ENCODE data around the gene SEMA6A. TPM values are rescaled to one million over a fixed set of nuclear protein-coding genes. Genes with fewer than 3 reads are reported as not detected.
"Not testable (repeated sequence)": the region's sequence is repeated elsewhere in the genome, so short reads cannot be mapped to it uniquely, and the experiment has no call there.

The SEMA6A gene
- total RNA-seq, 5 donors from 2014 or later (not counting 1 experiment from before 2014, with no cell fraction given) = 0.79 to 0.88 (median 0.79) TPM; not detected in 2

GRCh38 chr5:116523182-116523581, 51.4 kb downstream of the SEMA6A start:
- H3K36me3 Mint-ChIP-seq; ATAC-seq (replicated peaks in 1 of 4); POLR2A ChIA-PET: not testable (repeated sequence)

GRCh38 chr5:116522356-116523136, 52.1 kb downstream of the SEMA6A start:
- Mint-ChIP-seq H3K9me3 (no peaks in the 10 kb centered on the region), H3K27ac (no peak overlapping the region), H3K4me1 (no peaks in the 10 kb centered on the region), H3K36me3 (peaks cover 6% of the 10 kb centered on the region), H3K4me3 (no peak overlapping the region), H3K27me3 (no peaks in the 10 kb centered on the region)
- 77% methylated on average over 5 of the region's 9 CpGs for WGBS (ENCODE audit: insufficient coverage)
- Histone ChIP-seq H3K27me3 (replicated peaks in 1 of 2; ENCODE audit: control insufficient read depth in 2 of 2, extremely low read depth in 1 of 2, insufficient read depth in 2 of 2, low read length in 1 of 2) (no peaks in the 10 kb centered on the region), H3K4me3 (ENCODE audit: control insufficient read depth in 1 of 2, extremely low read depth in 1 of 2, low read length in 1 of 2) (no peak overlapping the region), H3K36me3 (ENCODE audit: control insufficient read depth in 2 of 2, extremely low read depth in 1 of 2, insufficient read depth in 1 of 2, low read length in 1 of 2) (no peaks in the 10 kb centered on the region), H3K27ac (ENCODE audit: low read length) (no peak overlapping the region), H3K9me3 (no peaks in the 10 kb centered on the region), H3K4me1 (ENCODE audit: control insufficient read depth in 1 of 2, extremely low read depth in 1 of 2, insufficient read depth in 2 of 2, low read length in 2 of 2) (no peaks in the 10 kb centered on the region)
- DNase-seq = no peak
- POLR2A ChIA-PET = no interaction called here
- CTCF ChIA-PET = no interaction called here
- no peak for ATAC-seq (replicated peaks in 1 of 4)

More at GRCh38 chr5:116523182-116523581, 51.4 kb downstream of the SEMA6A start:
- H3K27ac Mint-ChIP-seq; H3K27ac ChIP-seq (ENCODE audit: low read length); H3K9me3 Mint-ChIP-seq; H3K27me3 Mint-ChIP-seq; H3K4me3 Mint-ChIP-seq; H3K4me3 ChIP-seq (ENCODE audit: control insufficient read depth in 1 of 2, extremely low read depth in 1 of 2, low read length in 1 of 2); H3K36me3 ChIP-seq (ENCODE audit: control insufficient read depth in 2 of 2, extremely low read depth in 1 of 2, insufficient read depth in 1 of 2, low read length in 1 of 2); H3K4me1 Mint-ChIP-seq; H3K27me3 ChIP-seq (replicated peaks in 1 of 2; ENCODE audit: control insufficient read depth in 2 of 2, extremely low read depth in 1 of 2, insufficient read depth in 2 of 2, low read length in 1 of 2); DNase-seq; H3K4me1 ChIP-seq (ENCODE audit: control insufficient read depth in 1 of 2, extremely low read depth in 1 of 2, insufficient read depth in 2 of 2, low read length in 2 of 2); H3K9me3 ChIP-seq; CTCF ChIA-PET: not testable (repeated sequence)
- WGBS (ENCODE audit: insufficient coverage) = 97% methylated on average over 9 of the region's 11 CpGs

DNA sequence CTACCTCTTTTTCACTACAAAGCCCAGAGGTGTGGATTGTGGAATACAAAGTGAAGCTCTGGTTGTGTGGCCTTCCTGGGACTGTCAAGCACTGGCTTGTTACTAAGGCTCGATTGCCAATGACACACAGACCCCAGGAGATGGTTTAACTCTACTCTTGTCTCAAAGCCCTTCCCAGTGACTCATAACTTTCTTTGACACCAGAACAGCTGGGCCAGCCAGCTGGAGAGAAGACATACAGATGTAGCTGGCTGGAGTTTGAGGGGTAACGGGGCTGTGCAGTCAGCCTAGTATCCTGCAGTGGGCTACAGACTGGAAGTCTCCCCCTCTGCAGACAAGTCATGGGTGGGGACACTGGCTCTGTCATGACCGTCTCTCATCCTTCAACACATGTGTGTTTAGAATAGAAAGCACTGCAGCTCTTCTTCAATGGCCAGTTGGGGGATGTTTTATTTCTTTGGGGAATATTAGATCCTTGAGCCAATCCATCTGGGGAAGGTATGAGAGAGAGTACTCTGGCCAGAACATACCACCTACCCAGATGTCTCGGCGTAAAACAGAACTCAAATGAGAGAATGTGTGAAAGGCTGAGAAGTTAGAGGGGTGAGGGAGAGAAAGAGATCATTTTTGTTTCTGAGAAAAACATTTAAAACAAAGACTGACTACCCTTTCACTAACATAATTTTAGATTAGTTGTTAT, 53.3 kb downstream of the SEMA6A start:
- no peaks in the 10 kb centered on the region for H3K9me3 ChIP-seq
- H3K9me3 Mint-ChIP-seq = no peaks in the 10 kb centered on the region
- H3K27me3 Mint-ChIP-seq = no peaks in the 10 kb centered on the region
- H3K27ac Mint-ChIP-seq = no peak overlapping the region
- no peak overlapping the region for H3K4me3 ChIP-seq (ENCODE audit: control insufficient read depth in 1 of 2, extremely low read depth in 1 of 2, low read length in 1 of 2)
- H3K4me1 ChIP-seq (ENCODE audit: control insufficient read depth in 1 of 2, extremely low read depth in 1 of 2, insufficient read depth in 2 of 2, low read length in 2 of 2) = no peaks in the 10 kb centered on the region
- H3K4me3 Mint-ChIP-seq = no peak overlapping the region
- ChIA-PET CTCF (no interaction called here), POLR2A (no interaction called here)
- DNase-seq (no peak), ATAC-seq (replicated peaks in 1 of 4) (no peak)
- WGBS (ENCODE audit: insufficient coverage) = no CpG with 5 or more reads among the region's 5 CpGs
- no peaks in the 10 kb centered on the region for H3K36me3 ChIP-seq (ENCODE audit: control insufficient read depth in 2 of 2, extremely low read depth in 1 of 2, insufficient read depth in 1 of 2, low read length in 1 of 2)
- no peaks in the 10 kb centered on the region for H3K27me3 ChIP-seq (replicated peaks in 1 of 2; ENCODE audit: control insufficient read depth in 2 of 2, extremely low read depth in 1 of 2, insufficient read depth in 2 of 2, low read length in 1 of 2)
- H3K36me3 Mint-ChIP-seq = peaks cover 6% of the 10 kb centered on the region
- no peaks in the 10 kb centered on the region for H3K4me1 Mint-ChIP-seq
- H3K27ac ChIP-seq (ENCODE audit: low read length) = no peak overlapping the region

- Histone ChIP-seq H3K4me1 (ENCODE audit: control insufficient read depth in 1 of 2, extremely low read depth in 1 of 2, insufficient read depth in 2 of 2, low read length in 2 of 2) (no peaks in the 10 kb centered on the region), H3K27ac (ENCODE audit: low read length) (no peak overlapping the region), H3K36me3 (ENCODE audit: control insufficient read depth in 2 of 2, extremely low read depth in 1 of 2, insufficient read depth in 1 of 2, low read length in 1 of 2) (no peaks in the 10 kb centered on the region), H3K27me3 (replicated peaks in 1 of 2; ENCODE audit: control insufficient read depth in 2 of 2, extremely low read depth in 1 of 2, insufficient read depth in 2 of 2, low read length in 1 of 2) (no peaks in the 10 kb centered on the region), H3K9me3 (no peaks in the 10 kb centered on the region), H3K4me3 (ENCODE audit: control insufficient read depth in 1 of 2, extremely low read depth in 1 of 2, low read length in 1 of 2) (no peak overlapping the region)
- Mint-ChIP-seq H3K27ac (no peak overlapping the region), H3K27me3 (no peaks in the 10 kb centered on the region), H3K9me3 (no peaks in the 10 kb centered on the region), H3K4me3 (no peak overlapping the region), H3K4me1 (no peaks in the 10 kb centered on the region), H3K36me3 (peaks cover 6% of the 10 kb centered on the region)
- DNase-seq (no peak), ATAC-seq (replicated peaks in 1 of 4) (no peak)
- ChIA-PET CTCF (no interaction called here), POLR2A (no interaction called here)
- WGBS (ENCODE audit: insufficient coverage) = 21% methylated on average over 1 of the region's 1 CpG
Observed at GRCh38 chr5:116520771-116521170, 53.9 kb downstream of the SEMA6A start.

- CTCF ChIA-PET = no interaction called here
- POLR2A ChIA-PET = no interaction called here
- DNase-seq = no peak
- no peaks in the 10 kb centered on the region for H3K27me3 ChIP-seq (replicated peaks in 1 of 2; ENCODE audit: control insufficient read depth in 2 of 2, extremely low read depth in 1 of 2, insufficient read depth in 2 of 2, low read length in 1 of 2)
- no peak overlapping the region for H3K27ac ChIP-seq (ENCODE audit: low read length)
- no peaks in the 10 kb centered on the region for H3K4me1 Mint-ChIP-seq
- ATAC-seq (replicated peaks in 1 of 4) = no peak
- H3K4me3 Mint-ChIP-seq = no peak overlapping the region
- H3K36me3 Mint-ChIP-seq = peaks cover 10% of the 10 kb centered on the region
- no peak overlapping the region for H3K27ac Mint-ChIP-seq
- 70% methylated on average over 2 of the region's 3 CpGs for WGBS (ENCODE audit: insufficient coverage)
- no peaks in the 10 kb centered on the region for H3K36me3 ChIP-seq (ENCODE audit: control insufficient read depth in 2 of 2, extremely low read depth in 1 of 2, insufficient read depth in 1 of 2, low read length in 1 of 2)
- H3K4me3 ChIP-seq (ENCODE audit: control insufficient read depth in 1 of 2, extremely low read depth in 1 of 2, low read length in 1 of 2) = no peak overlapping the region
- no peaks in the 10 kb centered on the region for H3K27me3 Mint-ChIP-seq
- no peaks in the 10 kb centered on the region for H3K4me1 ChIP-seq (ENCODE audit: control insufficient read depth in 1 of 2, extremely low read depth in 1 of 2, insufficient read depth in 2 of 2, low read length in 2 of 2)
- H3K9me3 ChIP-seq = no peaks in the 10 kb centered on the region
- peaks cover 0 to 4% (median 2%) of the 10 kb centered on the region in 3 donors for H3K9me3 Mint-ChIP-seq
Observed at GRCh38 chr5:116518423-116518822, 56.2 kb downstream of the SEMA6A start.

- Mint-ChIP-seq H3K4me3 (no peak overlapping the region), H3K27me3 (no peaks in the 10 kb centered on the region), H3K36me3 (peaks cover 10% of the 10 kb centered on the region), H3K9me3 (peaks cover 0 to 4% (median 2%) of the 10 kb centered on the region in 3 donors), H3K4me1 (no peaks in the 10 kb centered on the region), H3K27ac (no peak overlapping the region)
- 71% methylated on average over 1 of the region's 2 CpGs for WGBS (ENCODE audit: insufficient coverage)
- no peak for ATAC-seq (replicated peaks in 1 of 4)
- H3K4me1 ChIP-seq (ENCODE audit: control insufficient read depth in 1 of 2, extremely low read depth in 1 of 2, insufficient read depth in 2 of 2, low read length in 2 of 2) = no peaks in the 10 kb centered on the region
- no peaks in the 10 kb centered on the region for H3K36me3 ChIP-seq (ENCODE audit: control insufficient read depth in 2 of 2, extremely low read depth in 1 of 2, insufficient read depth in 1 of 2, low read length in 1 of 2)
- no peak overlapping the region for H3K27ac ChIP-seq (ENCODE audit: low read length)
- POLR2A ChIA-PET = no interaction called here
- CTCF ChIA-PET = no interaction called here
- H3K4me3 ChIP-seq (ENCODE audit: control insufficient read depth in 1 of 2, extremely low read depth in 1 of 2, low read length in 1 of 2) = no peak overlapping the region
- H3K27me3 ChIP-seq (replicated peaks in 1 of 2; ENCODE audit: control insufficient read depth in 2 of 2, extremely low read depth in 1 of 2, insufficient read depth in 2 of 2, low read length in 1 of 2) = no peaks in the 10 kb centered on the region
- DNase-seq = no peak
- H3K9me3 ChIP-seq = no peaks in the 10 kb centered on the region
Observed at GRCh38 chr5:116517488-116517887, 57.1 kb downstream of the SEMA6A start.
